H1 (cell line): Measurements from ENCODE around the gene CTXN2. TPM values are rescaled to one million over a fixed set of nuclear protein-coding genes. Genes with fewer than 3 reads are reported as not detected.

ENCODE experiments used
- CTCF ChIA-PET: fragments of 300-600 bp; sonication (Branson Sonifier 250); formaldehyde crosslinking; loops from one replicate; lab custom pipeline; 2021; ENCODE audit not compliant: partially characterized antibody; lab: Charles Lee
- POLR2A ChIA-PET: fragments of 300-600 bp; sonication (Branson Sonifier 250); formaldehyde crosslinking; loops from one replicate; lab custom pipeline; 2021; ENCODE audit warnings: inconsistent platforms; ENCODE audit not compliant: partially characterized antibody; lab: Charles Lee
- DNase-seq, 2 experiments: peaks; one replicate each; pipeline versions ENCODE4 v3.0.0 to v3.0.0-alpha.2; 2010 to 2022; ENCODE audit warnings: low spot score in 2 of 2, low read depth in 1 of 2, mixed read lengths in 1 of 2
- FAIRE-seq: peaks from 2 replicates; lab custom pipeline; 2011; peaks lifted over from hg19 to GRCh38; lab: Jason Lieb, UNC
- H2AFZ ChIP-seq: 2 replicates; pipeline ENCODE4 v1.8.1; 2012; ENCODE audit warnings: low read length, inconsistent platforms
- H2AK5ac ChIP-seq: 2 replicates; pipeline ENCODE4 v1.6.1; 2013; ENCODE audit warnings: low read depth, low read length
- H2BK120ac ChIP-seq: replicated peaks from 2 replicates; pipeline ENCODE3; 2013; ENCODE audit warnings: low read depth, low read length, inconsistent platforms
- H2BK12ac ChIP-seq: 2 replicates; pipeline ENCODE4 v1.6.1; 2013; ENCODE audit warnings: low read depth, low read length
- H2BK15ac ChIP-seq: 2 replicates; pipeline ENCODE4 v1.6.1; 2013; ENCODE audit warnings: low read length
- H2BK20ac ChIP-seq: 2 replicates; pipeline ENCODE4 v1.6.1; 2013; ENCODE audit warnings: low read length
- H2BK5ac ChIP-seq: 2 replicates; pipeline ENCODE4 v1.6.1; 2013; ENCODE audit warnings: low read depth, low read length
- H3K14ac ChIP-seq: 2 replicates; pipeline ENCODE4 v1.6.1; 2013; ENCODE audit warnings: inconsistent platforms; ENCODE audit not compliant: insufficient read length
- H3K18ac ChIP-seq: 2 replicates; pipeline ENCODE4 v1.6.1; 2013; ENCODE audit warnings: low read length; ENCODE audit errors: extremely low read depth
- H3K23ac ChIP-seq: 2 replicates; pipeline ENCODE4 v1.6.1; 2013; ENCODE audit warnings: inconsistent platforms; ENCODE audit not compliant: insufficient read length
- H3K23me2 ChIP-seq: 2 replicates; pipeline ENCODE4 v1.6.1; 2013; ENCODE audit warnings: low read depth, low read length
- H3K27ac ChIP-seq: 2 replicates; pipeline ENCODE4 v1.6.1; 2011; ENCODE audit warnings: low read depth, low read length, inconsistent platforms
- H3K27me3 ChIP-seq, 4 experiments: replicated peaks in 1 of 4; 1 replicate in 1 of 4; 2 replicates in 3 of 4; pipeline versions ENCODE4 v1.6.1 to v1.8.1; 2011 to 2013; ENCODE audit warnings: low read length in 3 of 4, mild to moderate bottlenecking in 3 of 4, inconsistent platforms in 2 of 4, mixed read lengths in 2 of 4, moderate library complexity in 1 of 4; ENCODE audit not compliant: control insufficient read depth in 3 of 4, insufficient read depth in 3 of 4; ENCODE audit errors: extremely low read depth in 1 of 4
- H3K36me3 ChIP-seq, 4 experiments: 2 replicates each; pipeline versions ENCODE4 v1.6.1 to v1.8.1; 2011 to 2013; ENCODE audit warnings: mild to moderate bottlenecking in 4 of 4, low read length in 3 of 4, moderate library complexity in 2 of 4, control low read depth in 1 of 4, inconsistent platforms in 1 of 4; ENCODE audit not compliant: insufficient read depth in 4 of 4, control insufficient read depth in 2 of 4
- H3K4ac ChIP-seq: replicated peaks from 2 replicates; pipeline ENCODE3; 2013; ENCODE audit warnings: low read length, low read depth, mixed read lengths, inconsistent platforms; ENCODE audit not compliant: insufficient read length
- H3K4me1 ChIP-seq, 4 experiments: replicated peaks in 1 of 4; 1 replicate in 1 of 4; 2 replicates in 3 of 4; pipeline versions ENCODE4 v1.6.1 to v1.8.1; 2011 to 2013; ENCODE audit warnings: low read length in 3 of 4, inconsistent platforms in 2 of 4, mixed read lengths in 1 of 4; ENCODE audit not compliant: insufficient read depth in 4 of 4, control insufficient read depth in 3 of 4
- H3K4me2 ChIP-seq, 2 experiments: 2 replicates each; pipeline versions ENCODE4 v1.6.1 to v1.8.1; 2011 to 2013; ENCODE audit warnings: low read depth in 2 of 2, low read length in 2 of 2, control low read depth in 1 of 2, inconsistent platforms in 1 of 2, mild to moderate bottlenecking in 1 of 2; ENCODE audit not compliant: insufficient read depth in 1 of 2
- H3K4me3 ChIP-seq, 4 experiments: fragments of 200-600, 300-600 bp in 1 of 4; sonication (generic), shearing (Covaris generic), sonication (Bioruptor Twin) in 1 of 4; 2 replicates each; pipeline versions ENCODE4 v1.5.1 to v1.8.1; 2011 to 2016; ENCODE audit warnings: low read length in 4 of 4, low read depth in 3 of 4, control low read depth in 2 of 4, inconsistent platforms in 2 of 4, mild to moderate bottlenecking in 2 of 4, mixed read lengths in 1 of 4, moderate library complexity in 1 of 4; ENCODE audit not compliant: insufficient read depth in 2 of 4; ENCODE audit errors: extremely low read depth in 1 of 4
- H3K56ac ChIP-seq: replicated peaks from 2 replicates; pipeline ENCODE3; 2013; ENCODE audit warnings: low read depth, mild to moderate bottlenecking, mixed read lengths, low read length, inconsistent platforms; ENCODE audit not compliant: insufficient read length
- H3K79me1 ChIP-seq: 2 replicates; pipeline ENCODE4 v1.6.1; 2013; ENCODE audit warnings: low read depth, low read length, control low read depth
- H3K79me2 ChIP-seq, 2 experiments: 2 replicates each; pipeline versions ENCODE4 v1.6.1 to v1.8.1; 2012 to 2013; ENCODE audit warnings: low read length in 2 of 2, mild to moderate bottlenecking in 2 of 2, inconsistent platforms in 1 of 2; ENCODE audit not compliant: insufficient read depth in 2 of 2, control insufficient read depth in 1 of 2
- H3K9ac ChIP-seq, 4 experiments: replicated peaks in 1 of 4; 1 replicate in 1 of 4; 2 replicates in 3 of 4; pipeline versions ENCODE4 v1.6.1 to v1.8.1; 2011 to 2013; ENCODE audit warnings: low read depth in 3 of 4, low read length in 3 of 4, control low read depth in 2 of 4, mild to moderate bottlenecking in 2 of 4, moderate library complexity in 2 of 4, inconsistent platforms in 1 of 4; ENCODE audit errors: extremely low read depth in 1 of 4
- H3K9me3 ChIP-seq, 2 experiments: 2 replicates each; pipeline versions ENCODE4 v1.6.1 to v1.8.1; 2012 to 2013; ENCODE audit warnings: mild to moderate bottlenecking in 2 of 2, moderate library complexity in 2 of 2, control low read depth in 1 of 2, inconsistent platforms in 1 of 2, low read depth in 1 of 2, low read length in 1 of 2, mixed read lengths in 1 of 2; ENCODE audit not compliant: insufficient read depth in 2 of 2
- H4K20me1 ChIP-seq, 2 experiments: replicated peaks in 1 of 2; 2 replicates each; pipeline versions ENCODE3 to v1.8.1; 2011 to 2013; ENCODE audit warnings: inconsistent platforms in 2 of 2, low read length in 2 of 2, mild to moderate bottlenecking in 1 of 2; ENCODE audit not compliant: insufficient read depth in 2 of 2, control insufficient read depth in 1 of 2
- H4K5ac ChIP-seq: 2 replicates; pipeline ENCODE4 v1.6.1; 2013; ENCODE audit warnings: low read length, low read depth, mixed read lengths, inconsistent platforms; ENCODE audit not compliant: insufficient read length
- H4K8ac ChIP-seq: 2 replicates; pipeline ENCODE4 v1.8.0; 2013; ENCODE audit warnings: mild to moderate bottlenecking, moderate library complexity, low read length, inconsistent platforms; ENCODE audit not compliant: insufficient read depth; ENCODE audit errors: extremely low read depth
- H4K91ac ChIP-seq: replicated peaks from 2 replicates; pipeline ENCODE3; 2013; ENCODE audit warnings: low read length, mixed read lengths, inconsistent platforms; ENCODE audit not compliant: insufficient read length
- ATF3 ChIP-seq: IDR thresholded peaks from 2 replicates; pipeline ENCODE4 v1.6.1; 2011; ENCODE audit warnings: low read depth, mild to moderate bottlenecking, low read length; ENCODE audit not compliant: insufficient read depth
- CHD2 ChIP-seq: IDR thresholded peaks from 2 replicates; pipeline ENCODE4 v1.6.1; 2012; ENCODE audit warnings: low read length, improper control_type of control experiment
- EP300 ChIP-seq, 2 experiments: IDR thresholded peaks; 1 replicate in 1 of 2; 2 replicates in 1 of 2; pipeline ENCODE4 v1.6.1; 2011 to 2012; ENCODE audit warnings: low read depth in 2 of 2, low read length in 2 of 2, mild to moderate bottlenecking in 2 of 2, borderline replicate concordance in 1 of 2, inconsistent platforms in 1 of 2, moderate library complexity in 1 of 2
- FOSL1 ChIP-seq: IDR thresholded peaks from 2 replicates; pipeline ENCODE4 v1.6.1; 2011; ENCODE audit warnings: mild to moderate bottlenecking, low read depth, low read length, moderate library complexity; ENCODE audit not compliant: insufficient read depth
- GTF2F1 ChIP-seq: IDR thresholded peaks from 2 replicates; pipeline ENCODE4 v1.6.1; 2012; ENCODE audit warnings: low read depth, low read length, improper control_type of control experiment, borderline replicate concordance
- MAFK ChIP-seq: IDR thresholded peaks from 2 replicates; pipeline ENCODE4 v1.6.1; 2012; ENCODE audit warnings: low read depth, mild to moderate bottlenecking, improper control_type of control experiment, low read length
- RXRA ChIP-seq: IDR thresholded peaks from 2 replicates; pipeline ENCODE4 v1.6.1; 2011; ENCODE audit warnings: low read depth, mild to moderate bottlenecking, low read length, moderate library complexity; ENCODE audit not compliant: insufficient read depth
- SIN3A ChIP-seq, 2 experiments: IDR thresholded peaks in 1 of 2; conservative IDR thresholded peaks in 1 of 2; 2 replicates each; pipeline ENCODE4 v1.6.1; 2011 to 2012; ENCODE audit warnings: low read length in 2 of 2, improper control_type of control experiment in 1 of 2, low read depth in 1 of 2, mild to moderate bottlenecking in 1 of 2
- SP4 ChIP-seq: IDR thresholded peaks from 2 replicates; pipeline ENCODE4 v1.6.1; 2012; ENCODE audit warnings: low read length, inconsistent platforms
- USF2 ChIP-seq: IDR thresholded peaks from 2 replicates; pipeline ENCODE4 v1.6.1; 2011; ENCODE audit warnings: low read length, improper control_type of control experiment
- YY1 ChIP-seq: IDR thresholded peaks from 2 replicates; pipeline ENCODE4 v1.6.1; 2011; ENCODE audit warnings: low read depth, mild to moderate bottlenecking, low read length
- WGBS, 2 experiments: shearing (Covaris generic) in 1 of 2; methylation state at CpG; one replicate each; pipeline versions ENCODE4 v1.1.6 to v1.1.7; 2013 to 2015; ENCODE audit warnings: low lambda C conversion rate in 2 of 2, mixed read lengths in 2 of 2, inconsistent platforms in 1 of 2, low coverage in 1 of 2, missing lambda C conversion rate in 1 of 2; ENCODE audit not compliant: insufficient replicate concordance in 2 of 2, insufficient coverage in 1 of 2, insufficient read length in 1 of 2; ENCODE audit errors: extremely low coverage in 1 of 2, missing lambda C conversion rate in 1 of 2; 5-methylcytosine and 5-hydroxymethylcytosine counted together
- polyA plus RNA-seq, 7 experiments: library from polyadenylated mRNA; depleted of rRNA in 3 of 7; stranded (reverse) in 5 of 7; unstranded in 2 of 7; fragments of >200 nt in 5 of 7; fragments of 200-250 nt in 2 of 7; gene quantifications; 1 replicate in 5 of 7; 2 replicates in 1 of 7; 4 replicates in 1 of 7; pipeline versions ENCODE4 v1.2.1 to v1.2.3, GENCODE V29; 2011 to 2013; ENCODE audit warnings: missing spikeins in 2 of 7, mixed read lengths in 2 of 7
- total RNA-seq: library from RNA; stranded (reverse); fragmentation: NEBNext Ultra II Directional; extraction: Animal tissue kit (Norgen Biotek cat#: 25700); gene quantifications from 2 replicates; pipeline ENCODE4 v1.2.1, GENCODE V29; 2021

CTXN2 gene
- total and polyA plus RNA-seq, 2 of the 8 experiments (the other 6 are each of a cell fraction or from before 2014, with no cell fraction given), result 0.08 TPM; not detected in 1

GRCh38 chr15:48253172-48253571, 61.7 kb downstream of the CTXN2 start:
- POLR2A ChIA-PET, result no interaction called here
- Histone ChIP-seq H3K18ac (no peak overlapping the region), H3K27ac (no peak overlapping the region), H3K4me1 (peaks cover 0 to 5% (median 0%) of the 10 kb centered on the region in 4 experiments; a peak in 1 of 7 replicates), H4K8ac (no peak overlapping the region), H4K5ac (no peak overlapping the region), H3K79me1 (no peaks in the 10 kb centered on the region), H3K9ac (no peak overlapping the region), H3K23ac (no peak overlapping the region), H3K36me3 (no peaks in the 10 kb centered on the region), H3K4me3 (no peak overlapping the region), H3K4ac (no peak overlapping the region), H3K4me2 (no peak overlapping the region), H2BK12ac (no peak overlapping the region), H2BK15ac (no peak overlapping the region), H3K9me3 (no peaks in the 10 kb centered on the region), H3K56ac (no peak overlapping the region), H2AFZ (no peak overlapping the region), H2AK5ac (no peak overlapping the region), H2BK120ac (no peak overlapping the region), H3K27me3 (no peaks in the 10 kb centered on the region), H3K14ac (no peak overlapping the region), H4K91ac (no peak overlapping the region), H3K23me2 (no peaks in the 10 kb centered on the region), H2BK5ac (no peak overlapping the region), H3K79me2 (no peaks in the 10 kb centered on the region), H2BK20ac (no peak overlapping the region), H4K20me1 (no peaks in the 10 kb centered on the region)
- no peak for TF ChIP-seq SP4
- no peak for TF ChIP-seq FOSL1
- TF ChIP-seq SIN3A (conservative IDR thresholded peaks at IDR 0.05 in 1 of 2, IDR thresholded peaks at IDR 0.05 in 1 of 2; ENCODE audit: low read depth in 1 of 2, low read length in 2 of 2), result no peak
- no peak for TF ChIP-seq EP300 (IDR thresholded peaks at IDR 0.05; ENCODE audit: borderline replicate concordance in 1 of 2, low read depth in 2 of 2, low read length in 2 of 2)
- no peak for TF ChIP-seq RXRA
- no peak for TF ChIP-seq GTF2F1
- TF ChIP-seq ATF3, result no peak
- TF ChIP-seq YY1, result no peak
- TF ChIP-seq USF2, result no peak
- TF ChIP-seq MAFK, result no peak
- TF ChIP-seq CHD2, result no peak
- FAIRE-seq, result no peak
- CTCF ChIA-PET, result interaction anchor here (1.0 to 3.2 kb wide), 2 partner anchors 32 to 83 kb away, joined by 5 to 24 read pairs; no protein-coding TSS in a partner anchor
- DNase-seq, result no peak
- 90% methylated on average over 4 of the region's 4 CpGs; no CpG with 5 or more reads in 1 of the 2 experiments for WGBS, 2 experiments
